ENCODE data around the gene FAHD2A. TPM values are rescaled to one million over a fixed set of nuclear protein-coding genes. Genes with fewer than 3 reads are reported as not detected.

The FAHD2A gene
- total and polyA plus RNA-seq, 2 of the 8 experiments (the other 6 are each of a cell fraction or from before 2014, with no cell fraction given) = 24.2 to 26.7 TPM

- no peak for TF ChIP-seq RAD21 (IDR thresholded peaks at IDR 0.05 in 1 of 2, conservative IDR thresholded peaks at IDR 0.05 in 1 of 2; ENCODE audit: low read depth in 2 of 2, low read length in 2 of 2)
Measured at GRCh38 chr2:95359501-95359930, 43.0 kb upstream of the FAHD2A start (continued).
